SK-N-MC (cell line): ENCODE data around the gene DEPDC1B.

ENCODE experiments used
- DNase-seq: peaks from one replicate; pipeline ENCODE4 v3.0.0-alpha.2; 2011; ENCODE audit warnings: low read depth, low spot score
- H3K27ac ChIP-seq: fragments of 200-600 bp; sonication (generic); 2 replicates; pipeline ENCODE4 v1.5.1; 2016; ENCODE audit warnings: mixed run types
- H3K36me3 ChIP-seq: fragments of 200-600 bp; sonication (generic); 2 replicates; pipeline ENCODE4 v1.6.1; 2017; ENCODE audit warnings: antibody characterized with exemption, low read length, mixed read lengths; ENCODE audit not compliant: insufficient read depth
- H3K4me3 ChIP-seq: fragments of 200-600 bp; sonication (generic); 2 replicates; pipeline ENCODE4 v1.5.1; 2016
- H3K9ac ChIP-seq: fragments of 200-600 bp; sonication (generic); 2 replicates; pipeline ENCODE4 v1.8.0; 2017; ENCODE audit warnings: mixed run types, mixed read lengths; ENCODE audit not compliant: insufficient read length
- H3K9me3 ChIP-seq: fragments of 200-600 bp; sonication (generic); 2 replicates; pipeline ENCODE4 v1.6.1; 2017; ENCODE audit warnings: low read depth, mild to moderate bottlenecking, antibody characterized with exemption, low read length, moderate library complexity, mixed read lengths
- EZH2 ChIP-seq: fragments of 200-600 bp; sonication (generic); IDR thresholded peaks from one replicate; pipeline ENCODE4 v1.6.1; 2017; ENCODE audit warnings: antibody characterized with exemption
- FOXP2 ChIP-seq: optimal IDR thresholded peaks from 2 replicates; pipeline ENCODE3; 2011; ENCODE audit warnings: mild to moderate bottlenecking, moderate library complexity; ENCODE audit not compliant: insufficient read depth; ENCODE audit errors: extremely low read length, control extremely low read depth
- POLR2AphosphoS5 ChIP-seq: IDR thresholded peaks from 2 replicates; pipeline ENCODE4 v1.6.1; 2012; ENCODE audit warnings: mild to moderate bottlenecking, low read depth, low read length, borderline replicate concordance

Gene DEPDC1B

DNA sequence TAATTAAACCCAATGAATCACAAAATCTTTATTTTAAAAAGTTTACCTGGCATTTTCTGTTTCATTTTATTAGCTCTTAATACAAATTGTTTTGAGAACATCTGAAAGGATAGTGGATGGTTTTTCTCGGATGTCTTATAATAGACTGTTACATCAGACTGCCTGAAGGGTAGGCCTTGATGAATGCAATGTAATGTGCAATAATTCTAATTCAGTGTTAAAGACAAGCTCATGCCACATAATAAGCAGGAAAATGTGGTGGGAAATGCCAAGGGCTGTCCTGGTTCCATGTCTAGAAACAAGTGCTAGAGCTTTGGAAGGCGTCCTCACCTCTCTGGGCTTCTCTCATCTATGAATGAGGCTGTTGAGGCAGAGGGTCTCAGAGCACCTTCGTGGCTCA lies 148.1 kb downstream of the DEPDC1B start:
- no peak for TF ChIP-seq POLR2AphosphoS5
- TF ChIP-seq EZH2 = no peak
- no peak for TF ChIP-seq FOXP2
- Histone ChIP-seq H3K27ac (no peak overlapping the region), H3K36me3 (no peaks in the 10 kb centered on the region), H3K9ac (no peak overlapping the region), H3K4me3 (no peak overlapping the region), H3K9me3 (no peaks in the 10 kb centered on the region)
- peak; percentile 8 for DNase-seq

DNA sequence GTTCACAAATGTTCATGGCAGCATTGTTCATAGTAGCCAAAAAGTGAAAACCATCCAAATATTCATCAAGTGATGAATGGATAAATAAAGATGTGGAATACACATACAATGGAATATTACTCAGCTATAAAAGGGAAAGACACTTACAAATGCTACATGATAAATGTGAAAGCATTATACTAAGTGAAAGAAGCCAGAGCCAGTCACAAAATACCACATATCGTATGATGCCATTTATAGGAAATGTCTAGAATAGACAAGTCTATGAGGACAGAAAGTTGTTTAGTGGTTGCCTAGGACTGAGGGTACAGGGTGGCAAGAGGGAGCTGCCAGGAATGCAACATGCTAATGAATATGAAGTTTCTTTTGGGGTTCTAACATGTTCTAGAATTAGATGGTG lies 148.7 kb downstream of the DEPDC1B start:
- Histone ChIP-seq H3K9ac (no peak overlapping the region), H3K4me3 (no peak overlapping the region), H3K27ac (no peak overlapping the region), H3K36me3 (no peaks in the 10 kb centered on the region), H3K9me3 (no peaks in the 10 kb centered on the region)
- TF ChIP-seq POLR2AphosphoS5 (no peak), FOXP2 (no peak), EZH2 (no peak)
- DNase-seq = no peak

DNA sequence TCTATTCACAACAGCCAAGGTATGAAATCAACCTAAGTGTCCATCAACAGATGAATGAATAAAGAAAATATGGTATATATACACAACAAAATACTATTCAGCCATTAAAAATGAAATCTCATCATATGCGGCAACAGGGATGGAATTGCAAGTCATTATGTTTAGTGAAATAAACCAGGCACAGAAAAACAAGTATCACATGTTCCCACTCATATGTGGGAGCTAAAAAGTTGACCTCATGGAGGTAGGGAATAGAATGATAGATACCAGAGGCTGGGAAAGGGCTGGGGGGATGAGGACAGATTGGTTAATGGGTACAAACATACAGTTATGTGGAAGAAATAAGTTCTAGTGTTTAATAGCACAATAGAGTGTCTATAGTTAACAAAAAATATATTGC lies 149.7 kb downstream of the DEPDC1B start:
- H3K27ac ChIP-seq = no peak overlapping the region
- H3K9me3 ChIP-seq = no peaks in the 10 kb centered on the region
- DNase-seq = no peak
- no peak overlapping the region for H3K9ac ChIP-seq
- no peaks in the 10 kb centered on the region for H3K36me3 ChIP-seq
- H3K4me3 ChIP-seq = no peak overlapping the region
- TF ChIP-seq POLR2AphosphoS5 = no peak
- TF ChIP-seq EZH2 = no peak
- TF ChIP-seq FOXP2 = no peak

DNA sequence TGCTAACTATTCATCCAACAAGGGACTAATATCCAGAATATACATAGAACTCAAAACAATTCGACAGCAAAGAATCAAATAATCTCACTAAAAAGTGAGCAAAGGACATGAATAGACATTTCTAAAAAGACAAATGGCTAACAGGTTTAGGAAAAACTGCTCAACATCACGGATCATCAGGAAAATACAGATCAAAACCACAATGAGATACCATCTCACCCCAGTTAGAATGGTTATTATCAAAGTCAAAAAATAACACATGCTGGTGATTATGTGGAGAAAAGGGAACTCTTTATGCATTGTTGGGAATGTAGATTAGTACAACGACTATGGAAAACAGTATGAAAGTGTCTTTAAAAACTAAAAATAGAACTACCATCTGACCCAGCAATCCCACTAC lies 150.1 kb downstream of the DEPDC1B start:
- no peak for TF ChIP-seq FOXP2
- TF ChIP-seq EZH2 = no peak
- no peak for TF ChIP-seq POLR2AphosphoS5
- no peaks in the 10 kb centered on the region for H3K9me3 ChIP-seq
- H3K4me3 ChIP-seq = no peak overlapping the region

More for the DNA sequence above, 150.1 kb downstream of the DEPDC1B start:
- no peak for DNase-seq
- Histone ChIP-seq H3K9ac (no peak overlapping the region), H3K36me3 (no peaks in the 10 kb centered on the region), H3K27ac (no peak overlapping the region)
